Gastrocnemius medialis (tissue), 4 donors: ENCODE data around the gene KRTAP1-5.
"Not testable (repeated sequence)": the region's sequence is repeated elsewhere in the genome, so short reads cannot be mapped to it uniquely, and the experiment has no call there.

Source experiments
- POLR2A ChIP-seq, 2 donors: fragments of 450-650 bp; IDR thresholded peaks; one replicate each; pipeline ENCODE4 v1.6.1; 2017; ENCODE audit warnings: antibody characterized with exemption in 2 of 2, mild to moderate bottlenecking in 2 of 2, moderate library complexity in 2 of 2
- TF ChIP-seq, protein P1 (sequence below), 5 experiments: fragments of 450-650 bp in 3 of 5; fragments of 200-600 bp in 2 of 5; sonication (generic) in 2 of 5; IDR thresholded peaks in 4 of 5; conservative IDR thresholded peaks in 1 of 5; 1 replicate in 4 of 5; 2 replicates in 1 of 5; pipeline ENCODE4 v1.5.1; 2016 to 2019; ENCODE audit warnings: antibody characterized with exemption in 5 of 5, mild to moderate bottlenecking in 3 of 5, moderate library complexity in 3 of 5

DNA sequence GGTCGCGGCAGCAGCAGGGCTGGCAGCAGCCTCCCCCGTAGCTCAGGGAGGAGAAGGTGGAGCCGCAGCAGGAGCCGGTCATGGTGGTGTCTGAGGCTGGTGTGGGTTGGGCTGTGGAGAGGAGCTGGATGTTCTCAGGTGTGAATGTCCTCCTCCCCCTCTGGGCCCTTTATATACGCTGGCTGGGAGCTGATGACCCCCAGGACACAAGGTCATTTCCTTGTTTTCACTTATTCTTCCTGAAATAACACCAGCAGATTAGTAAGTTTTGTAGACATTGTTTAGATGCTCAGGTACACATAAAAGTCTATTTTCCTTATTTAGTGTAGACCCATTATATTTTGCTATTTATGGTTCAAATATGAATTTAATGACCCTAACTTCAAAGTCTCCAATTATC lies 28.1 kb upstream of the KRTAP1-5 start, which contains the start of gene KRTAP2-2:
- TF ChIP-seq, protein P1, sequence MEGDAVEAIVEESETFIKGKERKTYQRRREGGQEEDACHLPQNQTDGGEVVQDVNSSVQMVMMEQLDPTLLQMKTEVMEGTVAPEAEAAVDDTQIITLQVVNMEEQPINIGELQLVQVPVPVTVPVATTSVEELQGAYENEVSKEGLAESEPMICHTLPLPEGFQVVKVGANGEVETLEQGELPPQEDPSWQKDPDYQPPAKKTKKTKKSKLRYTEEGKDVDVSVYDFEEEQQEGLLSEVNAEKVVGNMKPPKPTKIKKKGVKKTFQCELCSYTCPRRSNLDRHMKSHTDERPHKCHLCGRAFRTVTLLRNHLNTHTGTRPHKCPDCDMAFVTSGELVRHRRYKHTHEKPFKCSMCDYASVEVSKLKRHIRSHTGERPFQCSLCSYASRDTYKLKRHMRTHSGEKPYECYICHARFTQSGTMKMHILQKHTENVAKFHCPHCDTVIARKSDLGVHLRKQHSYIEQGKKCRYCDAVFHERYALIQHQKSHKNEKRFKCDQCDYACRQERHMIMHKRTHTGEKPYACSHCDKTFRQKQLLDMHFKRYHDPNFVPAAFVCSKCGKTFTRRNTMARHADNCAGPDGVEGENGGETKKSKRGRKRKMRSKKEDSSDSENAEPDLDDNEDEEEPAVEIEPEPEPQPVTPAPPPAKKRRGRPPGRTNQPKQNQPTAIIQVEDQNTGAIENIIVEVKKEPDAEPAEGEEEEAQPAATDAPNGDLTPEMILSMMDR (IDR thresholded peaks at IDR 0.05 in 4 of 5, conservative IDR thresholded peaks at IDR 0.05 in 1 of 5): not testable (repeated sequence)
- TF ChIP-seq POLR2A (IDR thresholded peaks at IDR 0.05): not testable (repeated sequence)
